ENCODE measurements around the gene PEF1. TPM values are rescaled to one million over a fixed set of nuclear protein-coding genes. Genes with fewer than 3 reads are reported as not detected.

Gene PEF1
- polyA plus RNA-seq, 1 donor = 69.0 TPM

GRCh38 chr1:31632649-31633048, 12.0 kb downstream of the PEF1 start:
- DNase-seq = no peak

GRCh38 chr1:31628931-31629556, 15.6 kb downstream of the PEF1 start:
- no peak for DNase-seq

- no peak for DNase-seq
Observed at GRCh38 chr1:31627930-31628559, 16.6 kb downstream of the PEF1 start.

- no peak for DNase-seq
Observed at GRCh38 chr1:31627301-31627929, 17.3 kb downstream of the PEF1 start.

- DNase-seq = no peak
Observed at GRCh38 chr1:31626223-31627207, 18.2 kb downstream of the PEF1 start.

- no peak for DNase-seq
Observed at GRCh38 chr1:31625561-31626222, 19.0 kb downstream of the PEF1 start.

- no peak for DNase-seq
Observed at GRCh38 chr1:31624731-31625514, 19.8 kb downstream of the PEF1 start.

GRCh38 chr1:31624309-31624708, 20.4 kb downstream of the PEF1 start:
- no peak for DNase-seq

GRCh38 chr1:31623365-31623764, 21.3 kb downstream of the PEF1 start:
- DNase-seq = no peak

GRCh38 chr1:31621847-31622730, 22.6 kb downstream of the PEF1 start:
- no peak for DNase-seq

GRCh38 chr1:31621498-31621820, 23.2 kb downstream of the PEF1 start:
- DNase-seq = no peak

GRCh38 chr1:31620631-31621497, 23.8 kb downstream of the PEF1 start:
- no peak for DNase-seq

- no peak for DNase-seq
Observed at GRCh38 chr1:31618916-31619846, 25.5 kb downstream of the PEF1 start.

GRCh38 chr1:31617916-31618746, 26.5 kb downstream of the PEF1 start:
- peak; percentile 65 for DNase-seq

GRCh38 chr1:31617218-31617915, 27.3 kb downstream of the PEF1 start, which contains the start of gene HCRTR1:
Gene HCRTR1, plus strand, starts transcription at chr1:31617689. Its CDS starts 1,504 bp downstream, at chr1:31619193.
- DNase-seq = no peak

- DNase-seq = no peak
Observed at GRCh38 chr1:31615939-31616338, 28.7 kb downstream of the PEF1 start.
